ENCODE data around the gene PCNP.
"Not testable (repeated sequence)": the region's sequence is repeated elsewhere in the genome, so short reads cannot be mapped to it uniquely, and the experiment has no call there.

PCNP gene

GRCh38 chr3:101573449-101574387 is at the start of gene PCNP:
PCNP (plus strand) TSS chr3:101574180; CDS start chr3:101574216, 36 bp downstream.
- peak; percentile 99 for DNase-seq

GRCh38 chr3:101527441-101527840 is 46.5 kb upstream of the PCNP start:
- DNase-seq: no peak

GRCh38 chr3:101527906-101528305 is 46.1 kb upstream of the PCNP start:
- DNase-seq: no peak

- no peak for DNase-seq
Observed at GRCh38 chr3:101529816-101530685, 43.9 kb upstream of the PCNP start.

GRCh38 chr3:101530686-101531047 is 43.3 kb upstream of the PCNP start:
- DNase-seq: no peak

- no peak for DNase-seq
Observed at GRCh38 chr3:101531473-101532086, 42.4 kb upstream of the PCNP start.

GRCh38 chr3:101532783-101533602 is 41.0 kb upstream of the PCNP start:
- no peak for DNase-seq

- no peak for DNase-seq
Observed at GRCh38 chr3:101533603-101533968, 40.4 kb upstream of the PCNP start.

GRCh38 chr3:101535221-101535620 is 38.8 kb upstream of the PCNP start:
- DNase-seq: no peak

GRCh38 chr3:101536266-101536665 is 37.7 kb upstream of the PCNP start:
- no peak for DNase-seq

- not testable (repeated sequence) for DNase-seq
Observed at GRCh38 chr3:101536955-101537354, 37.0 kb upstream of the PCNP start.

GRCh38 chr3:101542957-101543356 is 31.0 kb upstream of the PCNP start:
- no peak for DNase-seq

- no peak for DNase-seq
Observed at GRCh38 chr3:101544161-101544850, 29.7 kb upstream of the PCNP start.

- DNase-seq: no peak
Observed at GRCh38 chr3:101548527-101549105, 25.4 kb upstream of the PCNP start.

- no peak for DNase-seq
Observed at GRCh38 chr3:101549473-101549872, 24.5 kb upstream of the PCNP start.

- not testable (repeated sequence) for DNase-seq
Observed at GRCh38 chr3:101551359-101552081, 22.5 kb upstream of the PCNP start.

GRCh38 chr3:101553381-101553780 is 20.6 kb upstream of the PCNP start:
- not testable (repeated sequence) for DNase-seq

GRCh38 chr3:101556064-101556463 is 17.9 kb upstream of the PCNP start:
- DNase-seq: no peak

- DNase-seq: peak; percentile 84
Observed at GRCh38 chr3:101561630-101562328, 12.2 kb upstream of the PCNP start, which contains the start of gene TRMT10C. TRMT10C (plus strand) TSS chr3:101561868; CDS start chr3:101564782, 2,914 bp downstream.

Data from NCI-H1092 treated with DMSO at 0.1 percent for 48 hours (cell line).